Stomach (tissue), 9 donors: ENCODE data around the gene ADCY5. TPM values are rescaled to one million over a fixed set of nuclear protein-coding genes. Genes with fewer than 3 reads are reported as not detected.

Experiments used
- DNase-seq, 2 donors: peaks; one replicate each; pipeline versions ENCODE4 v3.0.0 to v3.0.0-alpha.2; 2013 to 2019
- H3K27ac ChIP-seq, 5 donors: fragments of 200-600 bp in 4 of 5; sonication (generic) in 4 of 5; one replicate each; pipeline ENCODE4 v1.5.1; 2013 to 2019; ENCODE audit warnings: mild to moderate bottlenecking in 1 of 5, moderate library complexity in 1 of 5
- H3K27me3 ChIP-seq, 3 donors: fragments of 200-600 bp; sonication (generic); one replicate each; pipeline ENCODE4 v1.5.1; 2017 to 2019; ENCODE audit warnings: mixed run types in 1 of 3
- H3K36me3 ChIP-seq, 4 donors: fragments of 200-600 bp; sonication (generic); 1 replicate in 3 of 4; 2 replicates in 1 of 4; pipeline ENCODE4 v1.5.1; 2016 to 2019
- H3K4me1 ChIP-seq, 4 donors: fragments of 200-600 bp; sonication (generic); one replicate each; pipeline ENCODE4 v1.5.1; 2016 to 2019
- H3K4me3 ChIP-seq, 4 donors: fragments of 200-600 bp; sonication (generic) in 3 of 4; one replicate each; pipeline ENCODE4 v1.5.1; 2016 to 2019; ENCODE audit warnings: mild to moderate bottlenecking in 1 of 4
- H3K9me3 ChIP-seq, 4 donors: fragments of 200-600 bp; sonication (generic); one replicate each; pipeline ENCODE4 v1.5.1; 2016 to 2019
- CTCF ChIP-seq, 7 experiments: fragments of 450-650 bp in 4 of 7; fragments of 200-600 bp in 3 of 7; sonication (generic) in 3 of 7; IDR thresholded peaks; one replicate each; pipeline ENCODE4 v1.5.1; 2016 to 2019; ENCODE audit warnings: antibody characterized with exemption in 7 of 7, control low read depth in 2 of 7, mild to moderate bottlenecking in 1 of 7
- EP300 ChIP-seq: sonication (generic); formaldehyde crosslinking; IDR thresholded peaks from one replicate; pipeline ENCODE4 v1.6.1; 2017; ENCODE audit warnings: antibody characterized with exemption
- POLR2A ChIP-seq, 4 donors: fragments of 450-650 bp; IDR thresholded peaks; one replicate each; pipeline ENCODE4 v1.6.1; 2016; ENCODE audit warnings: antibody characterized with exemption in 4 of 4, control low read depth in 2 of 4, mild to moderate bottlenecking in 1 of 4, moderate library complexity in 1 of 4
- POLR2AphosphoS5 ChIP-seq, 3 donors: sonication (generic); formaldehyde crosslinking; IDR thresholded peaks; one replicate each; pipeline ENCODE4 v1.6.1; 2016; ENCODE audit warnings: antibody characterized with exemption in 3 of 3
- WGBS, 5 donors: extraction: QIAGEN DNeasy Blood & Tissue Kit in 3 of 5; methylation state at CpG; one replicate each; pipeline versions ENCODE4 v1.1.5 to v1.1.7; 2013 to 2018; 5-methylcytosine and 5-hydroxymethylcytosine counted together
- intact Hi-C: fragments of 100-400 bp; cut with DNase I; formaldehyde crosslinking; loops from one replicate; pipeline ENCODE4 v1.15.1; 2023; ENCODE audit warnings: low total_unique reads
- polyA plus RNA-seq, 3 donors: library from polyadenylated mRNA; stranded (reverse); fragments of 200-250 nt; gene quantifications; one replicate each; pipeline ENCODE4 v1.2.3, GENCODE V29; 2013
- total RNA-seq, 5 donors: library from RNA; depleted of rRNA; stranded (reverse); fragments of >200 nt; gene quantifications; one replicate each; pipeline versions ENCODE4 v1.1.0 to v1.2.3, GENCODE V29; 2014 to 2016
- donor health status: healthy with polysubstance abuse.
- donor health status: Bipolar disorder and iron deficiency.
- donor health status: healthy.

ADCY5 gene
- total and polyA plus RNA-seq, 8 donors, result 1.8 to 79.9 (median 16.3) TPM

- H3K4me1 ChIP-seq, result peaks cover 0 to 60% (median 29%) of the 10 kb centered on the region in 4 donors
- no peaks in the 10 kb centered on the region for H3K36me3 ChIP-seq
- intact Hi-C loops, result no loop called here
- 57 to 75% (median 72%) methylated on average over 16 of the region's 16 CpGs for WGBS, 5 donors
- no peak for TF ChIP-seq CTCF (IDR thresholded peaks at IDR 0.05)
- no peak for TF ChIP-seq EP300
- TF ChIP-seq POLR2AphosphoS5 (IDR thresholded peaks at IDR 0.05), result no peak
- TF ChIP-seq POLR2A (IDR thresholded peaks at IDR 0.05), result no peak
- peak overlapping the region in 2 of 5 donors; percentile 69 to 77 for H3K27ac ChIP-seq
- no peaks in the 10 kb centered on the region for H3K9me3 ChIP-seq
- no peak for DNase-seq
- no peaks in the 10 kb centered on the region for H3K27me3 ChIP-seq
- no peak overlapping the region for H3K4me3 ChIP-seq
Observed at GRCh38 chr3:123341871-123342630, 106.8 kb downstream of the ADCY5 start.

GRCh38 chr3:123340336-123340735, 108.6 kb downstream of the ADCY5 start:
- H3K4me1 ChIP-seq, result peaks cover 0 to 55% (median 27%) of the 10 kb centered on the region in 4 donors
- no peak for DNase-seq
- H3K4me3 ChIP-seq, result no peak overlapping the region
- peak overlapping the region in 1 of 5 donors; percentile 11 for H3K27ac ChIP-seq
- 66 to 77% (median 72%) methylated on average over 4 of the region's 4 CpGs for WGBS, 5 donors
- no peaks in the 10 kb centered on the region for H3K27me3 ChIP-seq
- no peaks in the 10 kb centered on the region for H3K36me3 ChIP-seq
- TF ChIP-seq POLR2AphosphoS5 (IDR thresholded peaks at IDR 0.05) (no peak), EP300 (no peak), POLR2A (IDR thresholded peaks at IDR 0.05) (no peak), CTCF (IDR thresholded peaks at IDR 0.05) (no peak)
- intact Hi-C loops, result no loop called here
- no peaks in the 10 kb centered on the region for H3K9me3 ChIP-seq

- WGBS, 5 donors, result 62 to 88% (median 85%) methylated on average over 3 of the region's 3 CpGs
- H3K27ac ChIP-seq, result peak overlapping the region in 2 of 5 donors; percentile 19 to 34
- no peak overlapping the region for H3K4me3 ChIP-seq
- no peak for TF ChIP-seq POLR2AphosphoS5 (IDR thresholded peaks at IDR 0.05)
- no peak for TF ChIP-seq EP300
- no peak for TF ChIP-seq CTCF (IDR thresholded peaks at IDR 0.05)
- TF ChIP-seq POLR2A (IDR thresholded peaks at IDR 0.05), result no peak
- no peaks in the 10 kb centered on the region for H3K27me3 ChIP-seq
- DNase-seq, result no peak
- intact Hi-C loops, result no loop called here
- no peaks in the 10 kb centered on the region for H3K36me3 ChIP-seq
- H3K4me1 ChIP-seq, result peaks cover 0 to 53% (median 26%) of the 10 kb centered on the region in 4 donors
- no peaks in the 10 kb centered on the region for H3K9me3 ChIP-seq
Observed at GRCh38 chr3:123339302-123339701, 109.6 kb downstream of the ADCY5 start.

- no peak for TF ChIP-seq POLR2AphosphoS5 (IDR thresholded peaks at IDR 0.05)
- no peak for TF ChIP-seq POLR2A (IDR thresholded peaks at IDR 0.05)
- no peaks in the 10 kb centered on the region for H3K9me3 ChIP-seq
- 45 to 80% (median 65%) methylated on average over 3 to 5 of the region's 5 CpGs for WGBS, 5 donors
- no peak overlapping the region for H3K4me3 ChIP-seq
- H3K4me1 ChIP-seq, result peaks cover 0 to 47% (median 22%) of the 10 kb centered on the region in 4 donors
- DNase-seq, result no peak
- intact Hi-C loops, result no loop called here
- H3K36me3 ChIP-seq, result no peaks in the 10 kb centered on the region
- peak overlapping the region in 2 of 5 donors; percentile 8 to 34 for H3K27ac ChIP-seq
- no peaks in the 10 kb centered on the region for H3K27me3 ChIP-seq
Observed at GRCh38 chr3:123338620-123339061, 110.2 kb downstream of the ADCY5 start.
